Measurements from ENCODE around the gene MYO1A.
"Not testable (repeated sequence)": the region's sequence is repeated elsewhere in the genome, so short reads cannot be mapped to it uniquely, and the experiment has no call there.

The MYO1A gene

GRCh38 chr12:57066245-57066644 lies 16.3 kb upstream of the MYO1A start:
- H3K4me3 ChIP-seq (ENCODE audit: low read depth, low read length): no peak overlapping the region
- no peak for TF ChIP-seq CTCF (IDR thresholded peaks at IDR 0.05; ENCODE audit: borderline replicate concordance, insufficient read depth, low read depth, low read length)

- no peak for TF ChIP-seq CTCF (IDR thresholded peaks at IDR 0.05; ENCODE audit: borderline replicate concordance, insufficient read depth, low read depth, low read length)
- H3K4me3 ChIP-seq (ENCODE audit: low read depth, low read length): no peak overlapping the region
Measured at GRCh38 chr12:57063991-57064685, 14.2 kb upstream of the MYO1A start.

- no peak overlapping the region for H3K4me3 ChIP-seq (ENCODE audit: low read depth, low read length)
- no peak for TF ChIP-seq CTCF (IDR thresholded peaks at IDR 0.05; ENCODE audit: borderline replicate concordance, insufficient read depth, low read depth, low read length)
Measured at GRCh38 chr12:57058454-57058853, 8.5 kb upstream of the MYO1A start.

GRCh38 chr12:57057067-57057751 lies 7.3 kb upstream of the MYO1A start:
- H3K4me3 ChIP-seq (ENCODE audit: low read depth, low read length): no peak overlapping the region
- no peak for TF ChIP-seq CTCF (IDR thresholded peaks at IDR 0.05; ENCODE audit: borderline replicate concordance, insufficient read depth, low read depth, low read length)

GRCh38 chr12:57055824-57056223 lies 5.9 kb upstream of the MYO1A start:
- TF ChIP-seq CTCF (IDR thresholded peaks at IDR 0.05; ENCODE audit: borderline replicate concordance, insufficient read depth, low read depth, low read length): no peak
- H3K4me3 ChIP-seq (ENCODE audit: low read depth, low read length): no peak overlapping the region

- H3K4me3 ChIP-seq (ENCODE audit: low read depth, low read length): not testable (repeated sequence)
Measured at GRCh38 chr12:57053901-57054300, 4.0 kb upstream of the MYO1A start.

- not testable (repeated sequence) for H3K4me3 ChIP-seq (ENCODE audit: low read depth, low read length)
Measured at GRCh38 chr12:57053146-57053545, 3.2 kb upstream of the MYO1A start.

GRCh38 chr12:57051011-57051410 lies 1.1 kb upstream of the MYO1A start:
- no peak overlapping the region for H3K4me3 ChIP-seq (ENCODE audit: low read depth, low read length)
- TF ChIP-seq CTCF (IDR thresholded peaks at IDR 0.05; ENCODE audit: borderline replicate concordance, insufficient read depth, low read depth, low read length): no peak
